ENCODE data around the gene FLVCR1. TPM values are rescaled to one million over a fixed set of nuclear protein-coding genes. Genes with fewer than 3 reads are reported as not detected.

The FLVCR1 gene
- total and polyA plus RNA-seq, 9 of the 15 experiments (the other 6 are each of a cell fraction or from before 2014, with no cell fraction given): 5.2 to 18.0 (median 12.5) TPM

DNA sequence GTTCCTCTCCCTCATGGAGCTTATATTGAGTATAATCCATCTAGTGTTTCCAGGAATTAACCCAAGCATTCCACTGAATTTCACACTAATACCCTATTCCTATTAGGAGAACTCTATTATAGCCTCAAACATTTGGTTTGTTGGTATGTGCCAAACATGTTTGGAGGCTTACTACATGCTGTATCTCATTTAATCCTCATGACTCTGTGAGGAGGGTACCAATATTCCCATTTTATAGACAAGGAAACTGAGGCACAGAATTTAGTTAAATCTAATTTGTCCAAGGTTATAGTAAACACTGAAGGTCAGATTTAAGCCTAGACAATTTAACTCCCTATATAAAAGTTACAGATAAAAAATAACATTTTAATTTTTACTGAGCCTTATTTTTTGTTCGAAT, 9.1 kb downstream of the FLVCR1 start (continued):
- TF ChIP-seq, protein P1, sequence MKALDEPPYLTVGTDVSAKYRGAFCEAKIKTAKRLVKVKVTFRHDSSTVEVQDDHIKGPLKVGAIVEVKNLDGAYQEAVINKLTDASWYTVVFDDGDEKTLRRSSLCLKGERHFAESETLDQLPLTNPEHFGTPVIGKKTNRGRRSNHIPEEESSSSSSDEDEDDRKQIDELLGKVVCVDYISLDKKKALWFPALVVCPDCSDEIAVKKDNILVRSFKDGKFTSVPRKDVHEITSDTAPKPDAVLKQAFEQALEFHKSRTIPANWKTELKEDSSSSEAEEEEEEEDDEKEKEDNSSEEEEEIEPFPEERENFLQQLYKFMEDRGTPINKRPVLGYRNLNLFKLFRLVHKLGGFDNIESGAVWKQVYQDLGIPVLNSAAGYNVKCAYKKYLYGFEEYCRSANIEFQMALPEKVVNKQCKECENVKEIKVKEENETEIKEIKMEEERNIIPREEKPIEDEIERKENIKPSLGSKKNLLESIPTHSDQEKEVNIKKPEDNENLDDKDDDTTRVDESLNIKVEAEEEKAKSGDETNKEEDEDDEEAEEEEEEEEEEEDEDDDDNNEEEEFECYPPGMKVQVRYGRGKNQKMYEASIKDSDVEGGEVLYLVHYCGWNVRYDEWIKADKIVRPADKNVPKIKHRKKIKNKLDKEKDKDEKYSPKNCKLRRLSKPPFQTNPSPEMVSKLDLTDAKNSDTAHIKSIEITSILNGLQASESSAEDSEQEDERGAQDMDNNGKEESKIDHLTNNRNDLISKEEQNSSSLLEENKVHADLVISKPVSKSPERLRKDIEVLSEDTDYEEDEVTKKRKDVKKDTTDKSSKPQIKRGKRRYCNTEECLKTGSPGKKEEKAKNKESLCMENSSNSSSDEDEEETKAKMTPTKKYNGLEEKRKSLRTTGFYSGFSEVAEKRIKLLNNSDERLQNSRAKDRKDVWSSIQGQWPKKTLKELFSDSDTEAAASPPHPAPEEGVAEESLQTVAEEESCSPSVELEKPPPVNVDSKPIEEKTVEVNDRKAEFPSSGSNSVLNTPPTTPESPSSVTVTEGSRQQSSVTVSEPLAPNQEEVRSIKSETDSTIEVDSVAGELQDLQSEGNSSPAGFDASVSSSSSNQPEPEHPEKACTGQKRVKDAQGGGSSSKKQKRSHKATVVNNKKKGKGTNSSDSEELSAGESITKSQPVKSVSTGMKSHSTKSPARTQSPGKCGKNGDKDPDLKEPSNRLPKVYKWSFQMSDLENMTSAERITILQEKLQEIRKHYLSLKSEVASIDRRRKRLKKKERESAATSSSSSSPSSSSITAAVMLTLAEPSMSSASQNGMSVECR (CRISPR knock-in tag; IDR thresholded peaks at IDR 0.05): no peak
- no peak for TF ChIP-seq BDP1 (IDR thresholded peaks at IDR 0.05; ENCODE audit: insufficient read depth, insufficient read length)
- TF ChIP-seq NCOA1 (IDR thresholded peaks at IDR 0.05; ENCODE audit: low read depth): no peak
- TF ChIP-seq, protein P2, sequence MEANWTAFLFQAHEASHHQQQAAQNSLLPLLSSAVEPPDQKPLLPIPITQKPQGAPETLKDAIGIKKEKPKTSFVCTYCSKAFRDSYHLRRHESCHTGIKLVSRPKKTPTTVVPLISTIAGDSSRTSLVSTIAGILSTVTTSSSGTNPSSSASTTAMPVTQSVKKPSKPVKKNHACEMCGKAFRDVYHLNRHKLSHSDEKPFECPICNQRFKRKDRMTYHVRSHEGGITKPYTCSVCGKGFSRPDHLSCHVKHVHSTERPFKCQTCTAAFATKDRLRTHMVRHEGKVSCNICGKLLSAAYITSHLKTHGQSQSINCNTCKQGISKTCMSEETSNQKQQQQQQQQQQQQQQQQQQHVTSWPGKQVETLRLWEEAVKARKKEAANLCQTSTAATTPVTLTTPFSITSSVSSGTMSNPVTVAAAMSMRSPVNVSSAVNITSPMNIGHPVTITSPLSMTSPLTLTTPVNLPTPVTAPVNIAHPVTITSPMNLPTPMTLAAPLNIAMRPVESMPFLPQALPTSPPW (CRISPR knock-in tag; IDR thresholded peaks at IDR 0.05): no peak
- TF ChIP-seq ZNF232 (CRISPR knock-in tag; IDR thresholded peaks at IDR 0.05): no peak
- no peak for TF ChIP-seq NR1H2 (CRISPR knock-in tag; IDR thresholded peaks at IDR 0.05)
- TF ChIP-seq RBM25 (IDR thresholded peaks at IDR 0.05; ENCODE audit: low read depth, low read length, severe bottlenecking): peak; percentile 77
- no peak for TF ChIP-seq HEY1 (CRISPR knock-in tag; IDR thresholded peaks at IDR 0.05; ENCODE audit: borderline replicate concordance)
- no peak for TF ChIP-seq CREB1 (IDR thresholded peaks at IDR 0.05)
- no peak for TF ChIP-seq CREB1 (CRISPR knock-in tag; IDR thresholded peaks at IDR 0.05)
- TF ChIP-seq RBM34 (IDR thresholded peaks at IDR 0.05; ENCODE audit: borderline replicate concordance, insufficient read depth, low read length): no peak
- TF ChIP-seq, protein P3, sequence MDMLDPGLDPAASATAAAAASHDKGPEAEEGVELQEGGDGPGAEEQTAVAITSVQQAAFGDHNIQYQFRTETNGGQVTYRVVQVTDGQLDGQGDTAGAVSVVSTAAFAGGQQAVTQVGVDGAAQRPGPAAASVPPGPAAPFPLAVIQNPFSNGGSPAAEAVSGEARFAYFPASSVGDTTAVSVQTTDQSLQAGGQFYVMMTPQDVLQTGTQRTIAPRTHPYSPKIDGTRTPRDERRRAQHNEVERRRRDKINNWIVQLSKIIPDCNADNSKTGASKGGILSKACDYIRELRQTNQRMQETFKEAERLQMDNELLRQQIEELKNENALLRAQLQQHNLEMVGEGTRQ (CRISPR knock-in tag; IDR thresholded peaks at IDR 0.05): no peak
- no peak for TF ChIP-seq ZNF121 (CRISPR knock-in tag; conservative IDR thresholded peaks at IDR 0.05)
- no peak for TF ChIP-seq JUNB (CRISPR knock-in tag; conservative IDR thresholded peaks at IDR 0.05)
- no peak for TF ChIP-seq SNIP1 (IDR thresholded peaks at IDR 0.05; ENCODE audit: low read depth)
- TF ChIP-seq KDM1A (IDR thresholded peaks at IDR 0.05): peak in 1 of 2 experiments; percentile 35; a peak in 1 of 4 replicates
- TF ChIP-seq, protein P4, sequence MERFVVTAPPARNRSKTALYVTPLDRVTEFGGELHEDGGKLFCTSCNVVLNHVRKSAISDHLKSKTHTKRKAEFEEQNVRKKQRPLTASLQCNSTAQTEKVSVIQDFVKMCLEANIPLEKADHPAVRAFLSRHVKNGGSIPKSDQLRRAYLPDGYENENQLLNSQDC (CRISPR knock-in tag; IDR thresholded peaks at IDR 0.05): no peak
- no peak for TF ChIP-seq ATF1 (CRISPR knock-in tag; IDR thresholded peaks at IDR 0.05)
- no peak for TF ChIP-seq ATF1 (tag; IDR thresholded peaks at IDR 0.05)
- TF ChIP-seq ZNF3 (CRISPR knock-in tag; IDR thresholded peaks at IDR 0.05): no peak
